ENCODE measurements around the gene SELENOV. TPM values are rescaled to one million over a fixed set of nuclear protein-coding genes. Genes with fewer than 3 reads are reported as not detected.

SELENOV gene
- total RNA-seq, 1 donor from 2014 or later: not detected

- DNase-seq (ENCODE audit: low read depth in 2 of 2): no peak
Measured at GRCh38 chr19:39492788-39493187, 22.2 kb upstream of the SELENOV start.

GRCh38 chr19:39494661-39495060, 20.3 kb upstream of the SELENOV start:
- DNase-seq (ENCODE audit: low read depth in 2 of 2): no peak

- no peak for DNase-seq (ENCODE audit: low read depth in 2 of 2)
Measured at GRCh38 chr19:39496063-39496462, 18.9 kb upstream of the SELENOV start.

GRCh38 chr19:39497701-39497995, 17.3 kb upstream of the SELENOV start:
- no peak for DNase-seq (ENCODE audit: low read depth in 2 of 2)

- DNase-seq (ENCODE audit: low read depth in 2 of 2): peak; percentile 41 to 55
Measured at GRCh38 chr19:39497996-39498797, 16.7 kb upstream of the SELENOV start.

GRCh38 chr19:39498798-39499642, 15.9 kb upstream of the SELENOV start, which contains the start of gene DLL3:
Gene DLL3 (plus strand): TSS chr19:39498947. CDS start chr19:39498975, 28 bp downstream.
- peak; percentile 15 to 27 for DNase-seq (ENCODE audit: low read depth in 2 of 2)

- DNase-seq (ENCODE audit: low read depth in 2 of 2): no peak
Measured at GRCh38 chr19:39499932-39500331, 15.0 kb upstream of the SELENOV start.

- no peak for DNase-seq (ENCODE audit: low read depth in 2 of 2)
Measured at GRCh38 chr19:39500543-39500942, 14.4 kb upstream of the SELENOV start.

GRCh38 chr19:39501340-39501739, 13.6 kb upstream of the SELENOV start:
- DNase-seq (ENCODE audit: low read depth in 2 of 2): no peak

- peak; percentile 80 to 88 for DNase-seq (ENCODE audit: low read depth in 2 of 2)
Measured at GRCh38 chr19:39502640-39503417, 12.1 kb upstream of the SELENOV start.

- no peak for DNase-seq (ENCODE audit: low read depth in 2 of 2)
Measured at GRCh38 chr19:39506598-39506943, 8.4 kb upstream of the SELENOV start.

GRCh38 chr19:39506944-39507714, 7.8 kb upstream of the SELENOV start:
- DNase-seq (ENCODE audit: low read depth in 2 of 2): peak; percentile 72 to 79

GRCh38 chr19:39507715-39508364, 7.1 kb upstream of the SELENOV start:
- DNase-seq (ENCODE audit: low read depth in 2 of 2): no peak

GRCh38 chr19:39508629-39509028, 6.3 kb upstream of the SELENOV start:
- DNase-seq (ENCODE audit: low read depth in 2 of 2): no peak

GRCh38 chr19:39509233-39509632, 5.7 kb upstream of the SELENOV start:
- no peak for DNase-seq (ENCODE audit: low read depth in 2 of 2)

GRCh38 chr19:39512988-39513387, 2.0 kb upstream of the SELENOV start:
- DNase-seq (ENCODE audit: low read depth in 2 of 2): no peak

- no peak for DNase-seq (ENCODE audit: low read depth in 2 of 2)
Measured at GRCh38 chr19:39515551-39516191, 732 bp downstream of the SELENOV start.

GRCh38 chr19:39516270-39516669, 1.3 kb downstream of the SELENOV start:
- DNase-seq (ENCODE audit: low read depth in 2 of 2): no peak

- DNase-seq (ENCODE audit: low read depth in 2 of 2): no peak
Measured at GRCh38 chr19:39517432-39517831, 2.5 kb downstream of the SELENOV start.

GRCh38 chr19:39518458-39518857, 3.5 kb downstream of the SELENOV start:
- DNase-seq (ENCODE audit: low read depth in 2 of 2): no peak

All from lung microvascular endothelial cell (primary cell).